PFSK-1 (cell line): Measurements from ENCODE around the gene AADACL3.

Source experiments
- POLR2AphosphoS5 ChIP-seq: IDR thresholded peaks from 2 replicates; pipeline ENCODE4 v1.6.1; 2012; ENCODE audit warnings: low read depth, mild to moderate bottlenecking, control low read depth, low read length, moderate library complexity
- SIN3A ChIP-seq: IDR thresholded peaks from 2 replicates; pipeline ENCODE4 v1.6.1; 2012; ENCODE audit warnings: mild to moderate bottlenecking, low read length, moderate library complexity, borderline replicate concordance; ENCODE audit not compliant: insufficient read depth

- no peak for TF ChIP-seq SIN3A
- no peak for TF ChIP-seq POLR2AphosphoS5
These were observed 22.7 kb upstream of the AADACL3 start for GRCh38 chr1:12692967-12693782.
